Sigmoid colon (tissue), 7 donors: Measurements from ENCODE around the gene FGFBP1. TPM values are rescaled to one million over a fixed set of nuclear protein-coding genes. Genes with fewer than 3 reads are reported as not detected.
A peak's percentile ranks its signal among the peaks of the same experiment; 100 is the strongest.

Experiments used
- DNase-seq: peaks from one replicate; pipeline ENCODE4 v3.0.0-alpha.2; 2019
- H3K27ac ChIP-seq, 4 donors: fragments of 200-600 bp; sonication (generic); one replicate each; pipeline ENCODE4 v1.5.1; 2016 to 2019; ENCODE audit warnings: mild to moderate bottlenecking in 1 of 4
- H3K27me3 ChIP-seq, 3 donors: fragments of 200-600 bp; sonication (generic); one replicate each; pipeline ENCODE4 v1.5.1; 2019; ENCODE audit warnings: mild to moderate bottlenecking in 1 of 3
- H3K36me3 ChIP-seq, 4 donors: fragments of 200-600 bp; sonication (generic); one replicate each; pipeline ENCODE4 v1.5.1; 2016 to 2019
- H3K4me1 ChIP-seq, 4 donors: fragments of 200-600 bp; sonication (generic); one replicate each; pipeline ENCODE4 v1.5.1; 2017 to 2019
- H3K4me3 ChIP-seq, 4 donors: fragments of 200-600 bp; sonication (generic); one replicate each; pipeline ENCODE4 v1.5.1; 2017 to 2019; ENCODE audit warnings: mild to moderate bottlenecking in 2 of 4, moderate library complexity in 1 of 4
- H3K9me3 ChIP-seq, 4 donors: fragments of 200-600 bp in 3 of 4; sonication (generic) in 3 of 4; one replicate each; pipeline versions ENCODE4 v1.5.1 to v1.6.1; 2013 to 2019
- EP300 ChIP-seq, 4 donors: sonication (generic); formaldehyde crosslinking; IDR thresholded peaks; one replicate each; pipeline ENCODE4 v1.6.1; 2017; ENCODE audit warnings: antibody characterized with exemption in 4 of 4
- POLR2A ChIP-seq, 2 donors: fragments of 450-650 bp; IDR thresholded peaks; one replicate each; pipeline ENCODE4 v1.6.1; 2016; ENCODE audit warnings: antibody characterized with exemption in 2 of 2, mild to moderate bottlenecking in 2 of 2, moderate library complexity in 2 of 2
- POLR2AphosphoS5 ChIP-seq, 4 donors: sonication (generic); formaldehyde crosslinking; IDR thresholded peaks; one replicate each; pipeline ENCODE4 v1.6.1; 2017; ENCODE audit warnings: antibody characterized with exemption in 4 of 4
- WGBS, 2 donors: extraction: QIAGEN DNeasy Blood & Tissue Kit; methylation state at CpG; one replicate each; pipeline ENCODE4 v1.1.7; 2013; 5-methylcytosine and 5-hydroxymethylcytosine counted together
- intact Hi-C: fragments of 100-400 bp; cut with DNase I; formaldehyde crosslinking; loops from one replicate; pipeline ENCODE4 v1.15.1; 2023
- polyA plus RNA-seq, 3 donors: library from polyadenylated mRNA; stranded (reverse); fragments of 200-250 nt; gene quantifications; one replicate each; pipeline ENCODE4 v1.2.3, GENCODE V29; 2013
- total RNA-seq, 4 donors: library from RNA; depleted of rRNA; stranded (reverse); fragments of >200 nt; gene quantifications; one replicate each; pipeline ENCODE4 v1.1.0, GENCODE V29; 2016
- TF ChIP-seq, protein P1 (sequence below), 4 experiments: fragments of 450-650 bp in 3 of 4; fragments of 200-600 bp in 1 of 4; IDR thresholded peaks; one replicate each; pipeline ENCODE4 v1.5.1; 2016 to 2019; ENCODE audit warnings: antibody characterized with exemption in 4 of 4, mild to moderate bottlenecking in 3 of 4, moderate library complexity in 2 of 4
- donor health status: healthy with polysubstance abuse.
- donor health status: Bipolar disorder and iron deficiency.
- donor health status: healthy.

FGFBP1 gene
- total and polyA plus RNA-seq, 7 donors: 1.4 to 78.7 (median 8.0) TPM; not detected in 3

DNA sequence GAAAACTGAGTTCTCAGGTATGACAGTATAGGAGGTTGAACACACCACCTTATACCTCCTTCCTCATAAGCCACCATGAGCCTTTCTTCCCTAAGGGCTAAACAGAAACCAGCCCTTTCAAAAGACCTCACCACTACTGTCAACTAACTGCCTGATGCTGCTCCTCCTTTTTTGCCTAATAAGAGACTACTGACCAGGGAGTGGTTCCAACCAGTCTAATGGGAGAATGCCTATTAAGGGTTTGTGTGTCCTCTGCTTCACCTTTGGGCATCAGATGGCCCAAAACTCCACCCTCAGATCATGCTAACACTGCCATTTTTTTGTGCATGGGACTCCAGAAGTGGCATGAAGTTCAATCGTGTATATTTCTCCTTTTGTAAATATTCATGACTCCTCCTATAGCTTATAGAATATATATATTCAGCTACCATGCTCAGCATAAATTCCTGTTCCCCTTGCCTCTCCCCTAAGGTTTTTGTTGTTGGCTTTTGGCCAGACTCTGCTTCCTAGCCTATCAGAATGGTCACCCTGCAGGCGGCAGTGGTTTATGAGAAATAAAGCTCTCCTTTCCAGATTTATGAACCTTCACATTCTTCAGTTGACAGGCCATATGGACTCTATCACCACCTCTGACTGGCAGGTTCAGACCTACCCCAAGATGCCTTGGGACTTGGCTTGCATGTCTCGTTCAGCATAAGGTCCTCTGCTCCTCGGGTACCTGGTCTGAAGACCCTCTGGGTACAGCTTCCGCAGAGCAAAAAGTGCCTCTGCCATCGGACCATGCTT, 28.2 kb downstream of the FGFBP1 start:
- Histone ChIP-seq H3K27me3 (no peaks in the 10 kb centered on the region), H3K9me3 (no peaks in the 10 kb centered on the region), H3K36me3 (no peaks in the 10 kb centered on the region), H3K4me1 (peaks cover 0 to 34% (median 0%) of the 10 kb centered on the region in 4 donors), H3K4me3 (no peak overlapping the region), H3K27ac (no peak overlapping the region)
- TF ChIP-seq POLR2AphosphoS5 (IDR thresholded peaks at IDR 0.05) (no peak), EP300 (IDR thresholded peaks at IDR 0.05) (no peak), POLR2A (IDR thresholded peaks at IDR 0.05) (no peak)
- TF ChIP-seq, protein P1, sequence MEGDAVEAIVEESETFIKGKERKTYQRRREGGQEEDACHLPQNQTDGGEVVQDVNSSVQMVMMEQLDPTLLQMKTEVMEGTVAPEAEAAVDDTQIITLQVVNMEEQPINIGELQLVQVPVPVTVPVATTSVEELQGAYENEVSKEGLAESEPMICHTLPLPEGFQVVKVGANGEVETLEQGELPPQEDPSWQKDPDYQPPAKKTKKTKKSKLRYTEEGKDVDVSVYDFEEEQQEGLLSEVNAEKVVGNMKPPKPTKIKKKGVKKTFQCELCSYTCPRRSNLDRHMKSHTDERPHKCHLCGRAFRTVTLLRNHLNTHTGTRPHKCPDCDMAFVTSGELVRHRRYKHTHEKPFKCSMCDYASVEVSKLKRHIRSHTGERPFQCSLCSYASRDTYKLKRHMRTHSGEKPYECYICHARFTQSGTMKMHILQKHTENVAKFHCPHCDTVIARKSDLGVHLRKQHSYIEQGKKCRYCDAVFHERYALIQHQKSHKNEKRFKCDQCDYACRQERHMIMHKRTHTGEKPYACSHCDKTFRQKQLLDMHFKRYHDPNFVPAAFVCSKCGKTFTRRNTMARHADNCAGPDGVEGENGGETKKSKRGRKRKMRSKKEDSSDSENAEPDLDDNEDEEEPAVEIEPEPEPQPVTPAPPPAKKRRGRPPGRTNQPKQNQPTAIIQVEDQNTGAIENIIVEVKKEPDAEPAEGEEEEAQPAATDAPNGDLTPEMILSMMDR (IDR thresholded peaks at IDR 0.05): no peak
- WGBS, 2 donors: 85 to 89% methylated on average over 6 of the region's 6 CpGs
- intact Hi-C loops: no loop called here
- no peak for DNase-seq

DNA sequence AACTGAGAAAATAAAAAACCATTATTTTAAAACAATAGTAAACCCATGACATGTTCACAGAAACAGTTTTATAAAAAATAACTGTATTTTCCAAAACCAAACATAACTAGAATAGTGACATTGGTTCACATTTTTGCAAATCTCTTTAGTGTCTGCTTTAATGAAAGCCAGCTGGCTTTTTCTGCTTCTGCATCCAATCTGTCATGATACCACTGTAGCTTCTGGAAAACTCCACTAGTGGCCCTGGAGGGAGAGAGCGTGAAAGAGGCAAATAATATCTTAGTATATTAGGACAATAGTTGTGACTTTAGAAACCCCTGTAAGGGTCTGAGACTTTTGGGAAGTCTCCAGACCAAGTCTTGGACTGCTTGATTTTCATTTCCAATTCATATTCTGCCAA, 31.1 kb downstream of the FGFBP1 start:
- Histone ChIP-seq H3K27ac (peak overlapping the region in 1 of 4 donors; percentile 41), H3K9me3 (no peaks in the 10 kb centered on the region), H3K36me3 (no peaks in the 10 kb centered on the region), H3K27me3 (no peaks in the 10 kb centered on the region), H3K4me1 (peaks cover 0 to 28% (median 0%) of the 10 kb centered on the region in 4 donors), H3K4me3 (no peak overlapping the region)
- DNase-seq: no peak
- intact Hi-C loops: no loop called here
- 74 to 97% methylated on average over 1 of the region's 1 CpG for WGBS, 2 donors
- TF ChIP-seq POLR2AphosphoS5 (IDR thresholded peaks at IDR 0.05): peak in 2 of 4 donors; percentile 13 to 37
- TF ChIP-seq, protein P1 (IDR thresholded peaks at IDR 0.05): no peak
- no peak for TF ChIP-seq POLR2A (IDR thresholded peaks at IDR 0.05)

DNA sequence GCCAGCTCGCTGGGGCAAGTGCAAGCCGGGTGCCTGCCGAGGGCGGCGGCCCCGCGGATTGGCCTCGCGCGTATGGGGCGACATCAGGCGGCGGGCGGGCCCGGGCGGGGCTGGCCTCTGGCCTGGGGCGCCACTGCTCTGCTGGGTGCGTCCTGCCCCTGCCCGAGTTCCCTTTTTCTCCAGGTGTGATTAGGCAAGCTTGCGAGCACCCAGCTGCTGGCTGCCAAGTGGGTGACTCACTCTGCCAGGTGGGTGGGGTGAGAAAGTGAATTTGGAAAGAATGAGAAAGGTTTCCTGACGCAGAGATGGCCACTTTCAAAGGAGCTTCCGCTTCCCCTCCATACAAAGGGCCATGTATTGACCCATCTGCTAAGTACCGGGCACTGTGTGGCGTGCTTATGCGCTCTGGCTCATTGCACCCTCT, 32.5 kb downstream of the FGFBP1 start:
- Histone ChIP-seq H3K9me3 (no peaks in the 10 kb centered on the region), H3K4me1 (peaks cover 0 to 24% (median 0%) of the 10 kb centered on the region in 4 donors), H3K27me3 (no peaks in the 10 kb centered on the region), H3K27ac (no peak overlapping the region), H3K4me3 (no peak overlapping the region), H3K36me3 (no peaks in the 10 kb centered on the region)
- DNase-seq: no peak
- 15 to 57% methylated on average over 25 of the region's 25 CpGs for WGBS, 2 donors
- intact Hi-C loops: no loop called here
- no peak for TF ChIP-seq POLR2AphosphoS5 (IDR thresholded peaks at IDR 0.05)
- no peak for TF ChIP-seq POLR2A (IDR thresholded peaks at IDR 0.05)
- no peak for TF ChIP-seq EP300 (IDR thresholded peaks at IDR 0.05)

DNA sequence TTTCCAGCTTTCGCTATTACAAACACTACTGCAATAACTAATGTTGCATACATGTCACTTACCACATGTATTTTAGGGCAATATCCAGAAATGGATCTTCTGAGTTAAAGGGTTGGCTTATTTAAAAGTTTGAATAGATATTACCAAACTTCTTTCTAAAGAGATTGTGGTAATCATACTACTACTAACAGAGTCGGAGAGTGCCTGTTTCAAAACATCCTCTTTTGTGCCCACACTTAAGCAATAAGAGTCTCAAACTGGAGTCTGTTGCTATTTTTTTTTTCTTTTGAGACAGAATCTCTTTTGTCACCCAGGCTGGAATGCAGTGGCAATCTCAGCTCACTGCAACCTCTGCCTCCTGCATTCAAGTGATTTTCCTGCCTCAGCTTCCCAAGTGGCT, 35.8 kb downstream of the FGFBP1 start:
- DNase-seq: no peak
- TF ChIP-seq, protein P1 (IDR thresholded peaks at IDR 0.05): no peak
- TF ChIP-seq EP300 (IDR thresholded peaks at IDR 0.05) (no peak), POLR2A (IDR thresholded peaks at IDR 0.05) (no peak), POLR2AphosphoS5 (IDR thresholded peaks at IDR 0.05) (no peak)
- WGBS, 2 donors: 79 to 89% methylated on average over 2 of the region's 2 CpGs

DNA sequence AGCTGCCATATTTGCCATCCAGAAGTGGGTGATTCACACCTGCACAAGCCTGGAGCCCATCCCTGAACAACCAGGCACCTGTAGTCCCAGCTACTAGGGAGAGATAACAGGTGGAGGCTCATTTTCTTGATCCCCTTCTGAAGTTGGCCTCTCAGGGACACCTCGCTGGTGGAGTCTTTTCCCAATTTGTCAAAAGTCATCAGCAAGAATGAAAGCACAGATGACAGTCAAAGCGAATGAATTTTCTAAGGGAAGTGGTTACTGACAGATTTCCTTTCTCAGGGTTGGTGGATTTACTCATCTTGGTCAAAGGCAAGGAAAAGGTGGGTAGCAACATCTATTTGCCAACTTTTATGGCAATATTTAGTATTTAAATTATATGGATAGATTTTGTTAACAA, 36.5 kb downstream of the FGFBP1 start:
- no peaks in the 10 kb centered on the region for H3K9me3 ChIP-seq
- 56 to 91% methylated on average over 2 of the region's 2 CpGs for WGBS, 2 donors
- H3K27ac ChIP-seq: no peak overlapping the region
- H3K36me3 ChIP-seq: no peaks in the 10 kb centered on the region
- no peak for DNase-seq
- TF ChIP-seq EP300 (IDR thresholded peaks at IDR 0.05) (no peak), POLR2AphosphoS5 (IDR thresholded peaks at IDR 0.05) (no peak), POLR2A (IDR thresholded peaks at IDR 0.05) (no peak)
- TF ChIP-seq, protein P1 (IDR thresholded peaks at IDR 0.05): no peak
- intact Hi-C loops: no loop called here
- H3K4me1 ChIP-seq: peaks cover 0 to 14% (median 0%) of the 10 kb centered on the region in 4 donors
- no peak overlapping the region for H3K4me3 ChIP-seq
- no peaks in the 10 kb centered on the region for H3K27me3 ChIP-seq

More for the DNA sequence above, 35.8 kb downstream of the FGFBP1 start:
- Histone ChIP-seq H3K27me3 (no peaks in the 10 kb centered on the region), H3K4me3 (no peak overlapping the region), H3K9me3 (no peaks in the 10 kb centered on the region), H3K4me1 (peaks cover 0 to 20% (median 0%) of the 10 kb centered on the region in 4 donors), H3K36me3 (no peaks in the 10 kb centered on the region), H3K27ac (no peak overlapping the region)
- intact Hi-C loops: no loop called here
